Colonic mucosa (tissue), 4 donors: ENCODE results near the gene TFDP2. TPM values are rescaled to one million over a fixed set of nuclear protein-coding genes. Genes with fewer than 3 reads are reported as not detected.
A peak's percentile ranks its signal among the peaks of the same experiment; 100 is the strongest.

Experiments used
- DNase-seq: peaks from one replicate; pipeline ENCODE4 v3.0.0-alpha.2; 2020
- H3K27ac ChIP-seq: fragments of 200-600 bp; one replicate; pipeline ENCODE4 v1.8.0; 2021
- H3K27me3 ChIP-seq: fragments of 200-600 bp; one replicate; pipeline ENCODE4 v1.8.0; 2021
- H3K36me3 ChIP-seq: fragments of 200-600 bp; one replicate; pipeline ENCODE4 v1.8.0; 2021
- H3K4me1 ChIP-seq: fragments of 200-600 bp; one replicate; pipeline ENCODE4 v1.8.0; 2021; ENCODE audit warnings: mild to moderate bottlenecking
- H3K4me3 ChIP-seq: fragments of 200-600 bp; one replicate; pipeline ENCODE4 v1.8.0; 2021
- H3K9ac ChIP-seq, 2 donors: one replicate each; pipeline ENCODE4 v1.7.0; 2013; ENCODE audit warnings: control low read depth in 2 of 2, low read depth in 2 of 2, low read length in 2 of 2
- H3K9me3 ChIP-seq: fragments of 200-600 bp; one replicate; pipeline ENCODE4 v1.8.0; 2021
- intact Hi-C: fragments of 100-400 bp; cut with DNase I; formaldehyde crosslinking; loops from one replicate; pipeline ENCODE4 v1.14.1; 2022
- total RNA-seq, 2 donors: library from RNA; stranded (reverse); fragmentation: NEBNext Ultra II Directional in 1 of 2; extraction: Animal tissue kit (Norgen Biotek cat#: 25700) in 1 of 2; gene quantifications; one replicate each; pipeline ENCODE4 v1.2.1, GENCODE V29; 2021
- TF ChIP-seq, protein P1 (sequence below): fragments of 200-600 bp; IDR thresholded peaks from one replicate; pipeline ENCODE4 v1.8.0; 2022; ENCODE audit warnings: antibody characterized with exemption, mild to moderate bottlenecking
- donor health status: healthy.
- donor health status: DM: no; HTN: no; CAD: no.
- donor health status: DM: no; HTN: no; CAD: no.

Gene TFDP2
- total RNA-seq, 2 donors from 2014 or later = 33.6 to 42.7 TPM

DNA sequence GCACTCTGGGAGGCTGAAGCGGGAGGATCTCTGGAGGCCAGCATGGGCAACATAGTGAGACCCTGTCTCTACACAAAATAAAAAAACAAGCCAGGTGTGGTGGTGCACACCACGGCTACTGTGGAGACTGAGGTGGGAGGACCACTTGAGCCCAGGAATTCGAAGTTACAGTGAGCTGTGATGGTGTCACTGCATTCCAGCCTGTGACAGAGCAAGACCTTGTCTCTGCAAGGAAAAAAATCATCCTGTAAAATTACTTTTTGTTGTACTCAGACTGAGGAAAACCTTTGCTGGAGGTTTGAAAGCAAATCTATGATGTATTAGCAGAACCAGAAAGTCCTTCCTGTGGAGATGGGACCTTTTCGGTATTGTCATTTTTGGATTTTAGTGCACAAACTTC is 209.6 kb downstream of the TFDP2 start:
- intact Hi-C loops = no loop called here

GRCh38 chr3:141938011-141938500 is 211.3 kb downstream of the TFDP2 start:
- peak; percentile 36 for DNase-seq
- intact Hi-C loops = no loop called here
- H3K9me3 ChIP-seq = no peaks in the 10 kb centered on the region
- H3K36me3 ChIP-seq = no peaks in the 10 kb centered on the region
- no peak overlapping the region for H3K27ac ChIP-seq
- H3K27me3 ChIP-seq = no peaks in the 10 kb centered on the region
- H3K4me3 ChIP-seq = no peak overlapping the region
- TF ChIP-seq, protein P1, sequence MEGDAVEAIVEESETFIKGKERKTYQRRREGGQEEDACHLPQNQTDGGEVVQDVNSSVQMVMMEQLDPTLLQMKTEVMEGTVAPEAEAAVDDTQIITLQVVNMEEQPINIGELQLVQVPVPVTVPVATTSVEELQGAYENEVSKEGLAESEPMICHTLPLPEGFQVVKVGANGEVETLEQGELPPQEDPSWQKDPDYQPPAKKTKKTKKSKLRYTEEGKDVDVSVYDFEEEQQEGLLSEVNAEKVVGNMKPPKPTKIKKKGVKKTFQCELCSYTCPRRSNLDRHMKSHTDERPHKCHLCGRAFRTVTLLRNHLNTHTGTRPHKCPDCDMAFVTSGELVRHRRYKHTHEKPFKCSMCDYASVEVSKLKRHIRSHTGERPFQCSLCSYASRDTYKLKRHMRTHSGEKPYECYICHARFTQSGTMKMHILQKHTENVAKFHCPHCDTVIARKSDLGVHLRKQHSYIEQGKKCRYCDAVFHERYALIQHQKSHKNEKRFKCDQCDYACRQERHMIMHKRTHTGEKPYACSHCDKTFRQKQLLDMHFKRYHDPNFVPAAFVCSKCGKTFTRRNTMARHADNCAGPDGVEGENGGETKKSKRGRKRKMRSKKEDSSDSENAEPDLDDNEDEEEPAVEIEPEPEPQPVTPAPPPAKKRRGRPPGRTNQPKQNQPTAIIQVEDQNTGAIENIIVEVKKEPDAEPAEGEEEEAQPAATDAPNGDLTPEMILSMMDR = no peak
- H3K9ac ChIP-seq = no peak overlapping the region
- peaks cover 8% of the 10 kb centered on the region for H3K4me1 ChIP-seq

More for the DNA sequence above, 209.6 kb downstream of the TFDP2 start:
- TF ChIP-seq, protein P1 = no peak
- peak overlapping the region in 1 of 2 donors; percentile 43 for H3K9ac ChIP-seq
- no peaks in the 10 kb centered on the region for H3K27me3 ChIP-seq
- no peak overlapping the region for H3K4me3 ChIP-seq
- H3K36me3 ChIP-seq = no peaks in the 10 kb centered on the region
- H3K4me1 ChIP-seq = peaks cover 8% of the 10 kb centered on the region
- no peaks in the 10 kb centered on the region for H3K9me3 ChIP-seq
- DNase-seq = no peak
- peak overlapping the region; percentile 76 for H3K27ac ChIP-seq

- DNase-seq = no peak
Observed at GRCh38 chr3:141934354-141934753, 215.0 kb downstream of the TFDP2 start.

GRCh38 chr3:141933421-141934300 is 215.7 kb downstream of the TFDP2 start:
- DNase-seq = no peak
- H3K27ac ChIP-seq = no peak overlapping the region

More at GRCh38 chr3:141934354-141934753, 215.0 kb downstream of the TFDP2 start:
- TF ChIP-seq, protein P1 = no peak
- Histone ChIP-seq H3K27me3 (no peaks in the 10 kb centered on the region), H3K27ac (no peak overlapping the region), H3K9ac (no peak overlapping the region), H3K36me3 (no peaks in the 10 kb centered on the region), H3K4me3 (no peak overlapping the region), H3K9me3 (no peaks in the 10 kb centered on the region), H3K4me1 (peaks cover 8% of the 10 kb centered on the region)
- intact Hi-C loops = no loop called here

DNA sequence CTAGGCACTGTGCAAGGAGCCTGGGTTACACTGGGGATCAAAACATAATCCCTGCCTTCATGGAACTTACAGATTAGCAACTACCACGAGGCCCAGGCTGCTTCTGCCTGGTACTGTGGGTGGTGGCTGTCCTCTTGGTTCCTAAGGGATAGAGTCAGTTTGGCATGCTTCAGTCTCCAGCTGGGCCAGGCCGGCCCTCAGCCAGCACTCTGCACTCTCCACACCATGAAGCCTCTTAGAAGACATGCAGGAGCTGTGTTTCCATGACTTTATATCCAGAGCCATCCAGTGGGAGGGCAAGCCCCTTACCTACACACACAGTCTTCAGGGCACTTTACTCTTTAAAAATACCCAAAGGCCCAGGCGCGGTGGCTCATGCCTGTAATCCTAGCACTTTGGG is 218.5 kb downstream of the TFDP2 start:
- DNase-seq = peak; percentile 5
- intact Hi-C loops = no loop called here
- no peaks in the 10 kb centered on the region for H3K36me3 ChIP-seq
- no peaks in the 10 kb centered on the region for H3K4me1 ChIP-seq
- no peaks in the 10 kb centered on the region for H3K9me3 ChIP-seq
- no peak overlapping the region for H3K4me3 ChIP-seq
- no peaks in the 10 kb centered on the region for H3K27me3 ChIP-seq
- no peak overlapping the region for H3K27ac ChIP-seq
- TF ChIP-seq, protein P1 = no peak
- no peak overlapping the region for H3K9ac ChIP-seq

More at GRCh38 chr3:141933421-141934300, 215.7 kb downstream of the TFDP2 start:
- Histone ChIP-seq H3K4me1 (peaks cover 8% of the 10 kb centered on the region), H3K9me3 (no peaks in the 10 kb centered on the region), H3K4me3 (no peak overlapping the region), H3K36me3 (no peaks in the 10 kb centered on the region), H3K9ac (no peak overlapping the region), H3K27me3 (no peaks in the 10 kb centered on the region)
- TF ChIP-seq, protein P1 = no peak
- intact Hi-C loops = no loop called here
